GM23338 (cell line): ENCODE data around the gene SNF8.

Source experiments
- ETS1 ChIP-seq: IDR thresholded peaks from 2 replicates; pipeline ENCODE4 v1.6.1; 2016; ENCODE audit warnings: antibody characterized with exemption
- EZH2 ChIP-seq: fragments of 200-600 bp; sonication (generic); IDR thresholded peaks from one replicate; pipeline ENCODE4 v1.8.0; 2017; ENCODE audit warnings: antibody characterized with exemption, mild to moderate bottlenecking, low read depth; ENCODE audit not compliant: unreplicated experiment
- EZH2phosphoT487 ChIP-seq: fragments of 200-600 bp; sonication (generic); IDR thresholded peaks from one replicate; pipeline ENCODE4 v1.8.1; 2018; ENCODE audit warnings: antibody characterized with exemption; ENCODE audit not compliant: unreplicated experiment
- JUNB ChIP-seq: IDR thresholded peaks from one replicate; pipeline ENCODE4 v1.6.1; 2016; ENCODE audit warnings: antibody characterized with exemption; ENCODE audit not compliant: unreplicated experiment
- POLR2AphosphoS5 ChIP-seq: IDR thresholded peaks from 2 replicates; pipeline ENCODE4 v1.6.1; 2016; ENCODE audit warnings: antibody characterized with exemption, low read depth
- REST ChIP-seq: IDR thresholded peaks from one replicate; pipeline ENCODE4 v1.6.1; 2018; ENCODE audit warnings: antibody characterized with exemption; ENCODE audit not compliant: unreplicated experiment
- ZNF331 ChIP-seq: fragments of 250-450 bp; sonication (Bioruptor Pico); IDR thresholded peaks from 2 replicates; pipeline ENCODE4 v1.5.0; 2020; ENCODE audit warnings: low read depth, mild to moderate bottlenecking, moderate library complexity
- TF ChIP-seq, protein P1 (sequence below), 2 experiments: fragments of 200-600 bp in 1 of 2; sonication (generic) in 1 of 2; conservative IDR thresholded peaks; 2 replicates each; pipeline versions ENCODE4 v1.5.1 to v1.6.1; 2016 to 2017; ENCODE audit warnings: antibody characterized with exemption in 2 of 2, low read depth in 2 of 2, mild to moderate bottlenecking in 2 of 2, moderate library complexity in 1 of 2

DNA sequence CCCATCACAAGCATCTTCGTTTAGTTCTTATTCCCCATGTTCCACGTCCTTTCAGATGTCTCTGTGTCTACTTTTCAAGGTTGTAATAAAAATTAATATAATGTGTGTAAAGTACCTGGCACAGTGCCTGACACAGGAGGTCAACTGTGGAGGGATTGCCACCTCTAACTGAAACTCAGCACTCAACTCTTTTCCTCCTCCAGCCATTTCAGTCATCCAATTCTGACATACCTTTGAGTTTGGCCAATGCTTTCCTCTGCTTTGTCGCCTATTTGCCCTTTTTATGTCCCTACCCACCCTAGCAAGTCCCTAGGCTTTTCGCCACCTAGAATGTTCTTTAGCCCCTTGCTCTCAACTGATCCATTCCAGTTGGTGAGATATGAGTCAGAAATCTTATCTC, 34.9 kb downstream of the SNF8 start:
- TF ChIP-seq, protein P1, sequence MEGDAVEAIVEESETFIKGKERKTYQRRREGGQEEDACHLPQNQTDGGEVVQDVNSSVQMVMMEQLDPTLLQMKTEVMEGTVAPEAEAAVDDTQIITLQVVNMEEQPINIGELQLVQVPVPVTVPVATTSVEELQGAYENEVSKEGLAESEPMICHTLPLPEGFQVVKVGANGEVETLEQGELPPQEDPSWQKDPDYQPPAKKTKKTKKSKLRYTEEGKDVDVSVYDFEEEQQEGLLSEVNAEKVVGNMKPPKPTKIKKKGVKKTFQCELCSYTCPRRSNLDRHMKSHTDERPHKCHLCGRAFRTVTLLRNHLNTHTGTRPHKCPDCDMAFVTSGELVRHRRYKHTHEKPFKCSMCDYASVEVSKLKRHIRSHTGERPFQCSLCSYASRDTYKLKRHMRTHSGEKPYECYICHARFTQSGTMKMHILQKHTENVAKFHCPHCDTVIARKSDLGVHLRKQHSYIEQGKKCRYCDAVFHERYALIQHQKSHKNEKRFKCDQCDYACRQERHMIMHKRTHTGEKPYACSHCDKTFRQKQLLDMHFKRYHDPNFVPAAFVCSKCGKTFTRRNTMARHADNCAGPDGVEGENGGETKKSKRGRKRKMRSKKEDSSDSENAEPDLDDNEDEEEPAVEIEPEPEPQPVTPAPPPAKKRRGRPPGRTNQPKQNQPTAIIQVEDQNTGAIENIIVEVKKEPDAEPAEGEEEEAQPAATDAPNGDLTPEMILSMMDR (conservative IDR thresholded peaks at IDR 0.05; ENCODE audit: low read depth in 2 of 2): no peak
- no peak for TF ChIP-seq ZNF331 (CRISPR knock-in tag)
- no peak for TF ChIP-seq EZH2phosphoT487
- TF ChIP-seq EZH2: no peak
- no peak for TF ChIP-seq POLR2AphosphoS5
- no peak for TF ChIP-seq ETS1
- TF ChIP-seq JUNB: no peak
- TF ChIP-seq REST: no peak
